MM.1S (cell line): ENCODE measurements around the gene AP1AR.
A peak's percentile ranks its signal among the peaks of the same experiment; 100 is the strongest.

Experiments
- DNase-seq: peaks from one replicate; pipeline ENCODE4 v3.0.0-alpha.2; 2015
- H2AFZ ChIP-seq: fragments of 300-600 bp; sonication (generic); 2 replicates; pipeline ENCODE4 v1.6.0; 2016; ENCODE audit warnings: antibody characterized with exemption, low read length
- H3F3A ChIP-seq: fragments of 300-600 bp; sonication (generic); 2 replicates; pipeline ENCODE4 v1.6.1; 2016; ENCODE audit warnings: mild to moderate bottlenecking, antibody characterized with exemption, low read length, moderate library complexity, mixed read lengths; ENCODE audit not compliant: insufficient read depth
- H3K27ac ChIP-seq: fragments of 300-600 bp; sonication (generic); 2 replicates; pipeline ENCODE4 v1.5.1; 2016; ENCODE audit warnings: mild to moderate bottlenecking, low read length
- H3K27me3 ChIP-seq: fragments of 300-600 bp; sonication (generic); replicated peaks from 2 replicates; pipeline ENCODE4 v1.6.0; 2016; ENCODE audit warnings: low read length; ENCODE audit not compliant: insufficient read depth
- H3K36me3 ChIP-seq: fragments of 300-600 bp; sonication (generic); replicated peaks from 2 replicates; pipeline ENCODE4 v1.6.1; 2016; ENCODE audit warnings: mild to moderate bottlenecking, low read length, mixed read lengths; ENCODE audit not compliant: insufficient read depth
- H3K4me1 ChIP-seq: fragments of 300-600 bp; sonication (generic); 2 replicates; pipeline ENCODE4 v1.6.1; 2016; ENCODE audit warnings: low read length, mixed read lengths
- H3K4me2 ChIP-seq: fragments of 300-600 bp; sonication (generic); 2 replicates; pipeline ENCODE4 v1.6.0; 2016; ENCODE audit warnings: low read depth, low read length
- H3K4me3 ChIP-seq: fragments of 300-600 bp; sonication (generic); 2 replicates; pipeline ENCODE4 v1.5.1; 2016; ENCODE audit warnings: low read length, mixed read lengths
- H3K79me2 ChIP-seq: fragments of 300-600 bp; sonication (generic); 2 replicates; pipeline ENCODE4 v1.6.1; 2016; ENCODE audit warnings: mixed run types, low read length, mixed read lengths
- H3K9ac ChIP-seq: fragments of 300-600 bp; sonication (generic); 2 replicates; pipeline ENCODE4 v1.6.1; 2016; ENCODE audit warnings: low read length, mixed read lengths
- H3K9me2 ChIP-seq: fragments of 300-600 bp; sonication (generic); replicated peaks from 2 replicates; pipeline ENCODE4 v1.6.1; 2016; ENCODE audit warnings: mild to moderate bottlenecking, low read length, mixed read lengths; ENCODE audit not compliant: insufficient read depth
- H3K9me3 ChIP-seq: fragments of 300-600 bp; sonication (generic); replicated peaks from 2 replicates; pipeline ENCODE4 v1.6.1; 2016; ENCODE audit warnings: mild to moderate bottlenecking, low read length, mixed read lengths; ENCODE audit not compliant: insufficient read depth
- H4K20me1 ChIP-seq: fragments of 300-600 bp; sonication (generic); 2 replicates; pipeline ENCODE4 v1.6.1; 2016; ENCODE audit warnings: mild to moderate bottlenecking, low read length, moderate library complexity, mixed read lengths; ENCODE audit not compliant: insufficient read depth
- EZH2 ChIP-seq: fragments of 300-600 bp; sonication (generic); optimal IDR thresholded peaks from 2 replicates; pipeline ENCODE3; 2017; ENCODE audit warnings: low read depth, mild to moderate bottlenecking, antibody characterized with exemption, low read length, mixed read lengths
- EZH2phosphoT487 ChIP-seq: fragments of 300-600 bp; sonication (generic); IDR thresholded peaks from 2 replicates; pipeline ENCODE4 v1.6.1; 2018; ENCODE audit warnings: antibody characterized with exemption, low read length
- TF ChIP-seq, protein P1 (sequence below): fragments of 300-600 bp; sonication (generic); IDR thresholded peaks from 2 replicates; pipeline ENCODE4 v1.5.1; 2016; ENCODE audit warnings: antibody characterized with exemption, low read length, mixed read lengths

The AP1AR gene

DNA sequence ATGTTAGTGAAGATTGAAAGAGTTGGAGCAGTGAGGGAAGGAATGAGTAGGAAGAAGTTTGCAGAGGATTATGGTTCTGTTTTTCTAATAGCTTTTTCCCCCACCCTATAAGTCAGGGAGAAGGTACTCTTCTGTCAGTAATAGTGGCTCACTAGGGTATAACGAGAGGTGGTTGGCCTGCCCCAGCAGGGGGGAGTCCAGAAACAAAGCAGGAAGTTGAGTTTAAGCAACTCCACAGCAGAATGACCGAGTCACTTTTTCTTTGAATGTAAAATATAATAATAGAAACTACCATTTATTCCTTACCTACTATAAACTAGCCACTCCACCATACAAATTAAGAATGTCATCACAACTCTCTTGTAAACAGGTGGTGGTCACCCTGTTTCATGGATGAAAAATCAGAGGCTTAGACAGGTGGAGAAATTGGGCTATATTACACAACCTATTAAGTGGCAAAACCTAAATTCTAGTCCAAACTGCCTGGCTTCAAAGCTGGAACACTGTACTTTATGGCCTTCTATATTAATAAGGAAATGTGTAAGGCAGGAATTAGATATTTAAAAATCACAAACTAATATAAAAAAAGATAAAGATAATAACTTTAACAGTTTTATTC lies 21.9 kb downstream of the AP1AR start:
- Histone ChIP-seq H3K4me3 (no peak overlapping the region), H4K20me1 (no peaks in the 10 kb centered on the region), H3K9ac (no peak overlapping the region), H3K27me3 (no peaks in the 10 kb centered on the region), H3K79me2 (no peaks in the 10 kb centered on the region), H2AFZ (no peak overlapping the region), H3K4me2 (no peak overlapping the region), H3K36me3 (no peaks in the 10 kb centered on the region; the same call in 1 of the 2 replicates), H3K9me2 (no peaks in the 10 kb centered on the region), H3K9me3 (no peaks in the 10 kb centered on the region), H3K27ac (no peak overlapping the region), H3K4me1 (no peaks in the 10 kb centered on the region), H3F3A (no peaks in the 10 kb centered on the region; the same call in 1 of the 2 replicates)
- no peak for DNase-seq
- no peak for TF ChIP-seq EZH2
- TF ChIP-seq EZH2phosphoT487: no peak
- TF ChIP-seq, protein P1, sequence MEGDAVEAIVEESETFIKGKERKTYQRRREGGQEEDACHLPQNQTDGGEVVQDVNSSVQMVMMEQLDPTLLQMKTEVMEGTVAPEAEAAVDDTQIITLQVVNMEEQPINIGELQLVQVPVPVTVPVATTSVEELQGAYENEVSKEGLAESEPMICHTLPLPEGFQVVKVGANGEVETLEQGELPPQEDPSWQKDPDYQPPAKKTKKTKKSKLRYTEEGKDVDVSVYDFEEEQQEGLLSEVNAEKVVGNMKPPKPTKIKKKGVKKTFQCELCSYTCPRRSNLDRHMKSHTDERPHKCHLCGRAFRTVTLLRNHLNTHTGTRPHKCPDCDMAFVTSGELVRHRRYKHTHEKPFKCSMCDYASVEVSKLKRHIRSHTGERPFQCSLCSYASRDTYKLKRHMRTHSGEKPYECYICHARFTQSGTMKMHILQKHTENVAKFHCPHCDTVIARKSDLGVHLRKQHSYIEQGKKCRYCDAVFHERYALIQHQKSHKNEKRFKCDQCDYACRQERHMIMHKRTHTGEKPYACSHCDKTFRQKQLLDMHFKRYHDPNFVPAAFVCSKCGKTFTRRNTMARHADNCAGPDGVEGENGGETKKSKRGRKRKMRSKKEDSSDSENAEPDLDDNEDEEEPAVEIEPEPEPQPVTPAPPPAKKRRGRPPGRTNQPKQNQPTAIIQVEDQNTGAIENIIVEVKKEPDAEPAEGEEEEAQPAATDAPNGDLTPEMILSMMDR: no peak

DNA sequence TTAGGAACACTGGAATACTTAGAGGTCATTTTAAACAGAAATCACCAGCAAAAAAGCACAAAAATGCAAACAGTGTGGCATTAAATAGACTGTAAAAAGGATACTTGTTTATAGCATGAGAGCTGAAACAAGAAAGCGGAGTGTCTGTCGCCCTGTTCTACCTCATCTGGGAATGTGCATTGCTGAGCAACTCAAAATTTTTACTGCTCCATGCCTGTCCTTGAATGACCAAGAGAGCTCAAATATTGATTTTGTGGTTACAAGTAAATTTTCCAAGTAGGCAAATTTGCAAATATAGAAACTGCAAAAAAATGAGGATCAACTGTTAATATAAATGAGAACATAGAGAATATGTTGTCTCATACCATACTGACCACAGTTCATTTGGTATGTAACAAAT lies 25.5 kb downstream of the AP1AR start:
- Histone ChIP-seq H3K79me2 (no peaks in the 10 kb centered on the region), H3K27me3 (no peaks in the 10 kb centered on the region), H3F3A (no peaks in the 10 kb centered on the region; the same call in 1 of the 2 replicates), H2AFZ (no peak overlapping the region), H3K9me3 (no peaks in the 10 kb centered on the region), H3K9ac (no peak overlapping the region), H3K4me1 (no peaks in the 10 kb centered on the region), H3K4me3 (no peak overlapping the region), H3K36me3 (no peaks in the 10 kb centered on the region; the same call in 1 of the 2 replicates), H3K27ac (no peak overlapping the region), H3K4me2 (no peak overlapping the region), H3K9me2 (no peaks in the 10 kb centered on the region), H4K20me1 (no peaks in the 10 kb centered on the region)
- DNase-seq: no peak
- TF ChIP-seq EZH2 (no peak), EZH2phosphoT487 (no peak)
- TF ChIP-seq, protein P1: no peak

DNA sequence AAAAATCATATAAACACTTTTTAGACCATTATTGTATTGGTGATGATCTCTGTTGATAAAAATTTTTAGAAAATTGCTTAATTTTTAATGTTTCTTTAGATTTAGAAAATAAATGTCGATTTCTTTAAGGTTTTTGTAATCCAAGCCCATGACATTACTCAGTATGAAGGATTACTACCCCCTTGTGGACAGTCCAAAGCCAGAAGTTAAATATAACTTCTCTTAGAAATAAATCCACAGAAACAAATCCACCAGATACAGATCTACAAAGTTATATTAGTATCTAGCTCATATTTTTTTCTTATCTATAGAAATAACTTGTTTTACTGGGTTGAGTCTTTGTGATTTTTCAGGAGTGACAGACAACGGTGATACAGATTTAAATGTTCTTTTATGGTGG lies 35.2 kb downstream of the AP1AR start:
- H3K27me3 ChIP-seq: no peaks in the 10 kb centered on the region
- H3K4me1 ChIP-seq: no peaks in the 10 kb centered on the region; the same call in 1 of the 2 replicates
- no peaks in the 10 kb centered on the region for H3K9me3 ChIP-seq
- H2AFZ ChIP-seq: no peak overlapping the region
- no peak overlapping the region for H3K9ac ChIP-seq
- H3K9me2 ChIP-seq: no peaks in the 10 kb centered on the region
- H3K36me3 ChIP-seq: no peaks in the 10 kb centered on the region
- no peak overlapping the region for H3K27ac ChIP-seq
- peaks cover 2% of the 10 kb centered on the region; the same call in 1 of the 2 replicates for H3K79me2 ChIP-seq
- no peaks in the 10 kb centered on the region for H4K20me1 ChIP-seq
- TF ChIP-seq, protein P1: peak; percentile 45
- TF ChIP-seq EZH2 (no peak), EZH2phosphoT487 (no peak)
- H3K4me2 ChIP-seq: no peak overlapping the region
- peak; percentile 41 for DNase-seq
- H3K4me3 ChIP-seq: no peak overlapping the region
- no peaks in the 10 kb centered on the region for H3F3A ChIP-seq
